ENCODE measurements around the gene VPS13D.

Gene VPS13D

GRCh38 chr1:12524266-12524665, 294.4 kb downstream of the VPS13D start:
- H3K4me3 ChIP-seq (ENCODE audit: low read length), result no peak overlapping the region
- TF ChIP-seq CTCF (IDR thresholded peaks at IDR 0.05; ENCODE audit: insufficient read depth, low read depth, low read length, missing control alignments), result no peak
- no peak for DNase-seq (ENCODE audit: low read depth)

DNA sequence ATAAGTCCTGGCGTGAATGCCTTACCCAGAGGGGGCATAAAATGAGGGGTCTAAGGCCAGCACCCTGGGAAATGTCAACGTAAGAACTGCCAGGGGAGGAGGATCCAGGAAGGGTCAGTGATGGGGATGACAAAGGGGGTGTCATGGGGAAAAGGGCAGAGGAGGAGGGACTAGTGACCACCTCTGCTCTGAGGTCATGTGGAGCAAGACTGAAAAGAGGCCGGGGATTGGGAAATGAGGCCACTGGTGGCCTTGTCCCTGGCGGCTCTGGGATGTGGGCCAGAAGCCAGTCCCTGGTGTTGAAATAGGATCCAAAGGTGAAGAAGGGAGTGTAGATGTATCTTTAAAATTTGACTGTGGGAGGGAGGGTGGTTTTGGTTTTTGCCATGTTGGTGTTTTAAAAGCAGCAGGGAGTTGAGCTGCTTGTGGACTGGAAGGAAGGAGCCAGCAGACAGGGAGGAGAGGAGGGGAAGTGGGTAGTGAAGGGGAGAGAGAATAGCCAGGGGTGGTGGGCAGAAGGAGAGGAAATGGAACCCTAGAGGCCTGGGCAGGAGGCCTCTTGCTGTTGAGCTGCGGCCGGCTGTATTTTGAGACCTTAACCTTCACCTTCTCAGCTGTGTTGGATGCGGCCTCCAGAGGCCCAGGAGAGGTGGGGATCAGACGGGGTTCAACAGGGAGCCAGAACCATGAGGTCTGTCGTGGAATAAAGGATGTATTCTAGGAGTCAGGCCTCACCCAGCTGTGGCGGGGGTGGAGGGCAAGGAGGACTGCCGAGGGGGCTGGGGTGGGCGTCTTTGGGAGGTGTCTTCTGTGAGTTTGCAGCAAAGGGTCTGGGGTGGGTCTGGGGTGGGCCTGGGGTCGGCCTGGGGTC, 295.7 kb downstream of the VPS13D start:
- no peak for DNase-seq (ENCODE audit: low read depth)

GRCh38 chr1:12527564-12527963, 297.7 kb downstream of the VPS13D start:
- no peak overlapping the region for H3K4me3 ChIP-seq (ENCODE audit: low read length)
- no peak for DNase-seq (ENCODE audit: low read depth)
- no peak for TF ChIP-seq CTCF (IDR thresholded peaks at IDR 0.05; ENCODE audit: insufficient read depth, low read depth, low read length, missing control alignments)

More for the DNA sequence above, 295.7 kb downstream of the VPS13D start:
- no peak overlapping the region for H3K4me3 ChIP-seq (ENCODE audit: low read length)
- TF ChIP-seq CTCF (IDR thresholded peaks at IDR 0.05; ENCODE audit: insufficient read depth, low read depth, low read length, missing control alignments), result no peak

DNA sequence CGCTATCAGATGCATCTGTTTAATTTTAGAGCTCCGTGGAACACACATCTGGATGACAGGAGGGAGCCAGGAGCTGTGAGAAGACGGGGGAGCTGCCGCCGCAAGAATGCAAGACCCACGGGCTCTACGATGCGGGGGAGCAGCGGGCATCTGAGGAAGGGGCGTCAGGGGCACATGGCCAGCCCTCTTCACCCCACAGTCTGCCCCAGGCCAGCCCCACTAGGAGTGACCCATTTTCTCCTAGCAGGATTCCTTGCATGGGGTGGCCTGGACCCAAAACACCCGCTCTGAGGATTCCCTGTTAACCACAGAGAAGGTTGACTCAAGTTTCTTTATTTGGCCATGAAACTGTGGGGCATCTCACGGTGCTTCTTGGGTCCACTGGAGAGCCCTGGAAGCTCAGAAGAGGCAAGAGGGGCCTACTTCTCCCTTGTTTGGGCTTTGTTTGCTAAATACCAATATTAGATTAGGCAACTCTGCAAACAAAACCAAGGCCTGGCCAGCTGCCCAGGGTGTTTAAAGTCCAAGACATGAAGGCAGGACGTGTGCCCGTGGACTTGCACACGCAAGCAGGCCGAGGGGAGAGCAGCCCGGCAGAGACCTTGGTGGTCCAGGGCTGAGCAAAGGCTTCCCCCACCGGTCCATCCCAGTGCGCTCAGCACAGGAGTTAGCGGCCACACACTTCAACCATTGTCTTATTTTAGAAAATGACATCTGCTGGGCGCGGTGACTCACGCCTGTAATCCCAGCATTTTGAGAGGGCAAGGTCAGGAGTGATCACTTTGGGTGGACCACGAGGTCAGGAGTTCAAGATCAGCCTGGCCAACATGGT, 298.4 kb downstream of the VPS13D start:
- no peak overlapping the region for H3K4me3 ChIP-seq (ENCODE audit: low read length)
- peak; percentile 14 for DNase-seq (ENCODE audit: low read depth)
- no peak for TF ChIP-seq CTCF (IDR thresholded peaks at IDR 0.05; ENCODE audit: insufficient read depth, low read depth, low read length, missing control alignments)

GRCh38 chr1:12529640-12530174, 299.9 kb downstream of the VPS13D start:
- no peak overlapping the region for H3K4me3 ChIP-seq (ENCODE audit: low read length)
- no peak for DNase-seq (ENCODE audit: low read depth)
- TF ChIP-seq CTCF (IDR thresholded peaks at IDR 0.05; ENCODE audit: insufficient read depth, low read depth, low read length, missing control alignments), result no peak

- DNase-seq (ENCODE audit: low read depth), result no peak
- TF ChIP-seq CTCF (IDR thresholded peaks at IDR 0.05; ENCODE audit: insufficient read depth, low read depth, low read length, missing control alignments), result no peak
- H3K4me3 ChIP-seq (ENCODE audit: low read length), result no peak overlapping the region
These were observed 300.8 kb downstream of the VPS13D start for GRCh38 chr1:12530462-12531178.
